CD14-positive monocyte (primary cell): ENCODE data around the gene GPC6. TPM values are rescaled to one million over a fixed set of nuclear protein-coding genes. Genes with fewer than 3 reads are reported as not detected.

Source experiments
- DNase-seq, 3 donors: peaks; one replicate each; pipeline ENCODE4 v3.0.0-alpha.2; 2011 to 2022
- H2AFZ ChIP-seq: 2 replicates; pipeline ENCODE4 v1.6.0; 2012; ENCODE audit warnings: mild to moderate bottlenecking, low read depth, low read length, inconsistent platforms; ENCODE audit not compliant: insufficient read depth, poor library complexity, severe bottlenecking
- H3K27ac ChIP-seq, 2 donors: 1 replicate in 1 of 2; 2 replicates in 1 of 2; pipeline ENCODE4 v1.5.1; 2012 to 2013; ENCODE audit warnings: low read length in 2 of 2, control low read depth in 1 of 2, inconsistent platforms in 1 of 2, low read depth in 1 of 2, mild to moderate bottlenecking in 1 of 2
- H3K27me3 ChIP-seq, 2 donors: one replicate each; pipeline versions ENCODE4 v1.6.0 to v1.6.1; 2011 to 2013; ENCODE audit warnings: low read length in 2 of 2; ENCODE audit not compliant: control insufficient read depth in 2 of 2, insufficient read depth in 2 of 2
- H3K36me3 ChIP-seq, 2 donors: replicated peaks in 1 of 2; 1 replicate in 1 of 2; 2 replicates in 1 of 2; pipeline versions ENCODE4 v1.5.1 to v1.6.1; 2012 to 2013; ENCODE audit warnings: low read length in 2 of 2, control low read depth in 1 of 2, inconsistent platforms in 1 of 2, mild to moderate bottlenecking in 1 of 2; ENCODE audit not compliant: insufficient read depth in 2 of 2, control insufficient read depth in 1 of 2
- H3K4me1 ChIP-seq, 2 donors: 1 replicate in 1 of 2; 2 replicates in 1 of 2; pipeline versions ENCODE4 v1.5.1 to v1.6.1; 2012 to 2013; ENCODE audit warnings: low read length in 2 of 2, control low read depth in 1 of 2, inconsistent platforms in 1 of 2, mild to moderate bottlenecking in 1 of 2, moderate library complexity in 1 of 2; ENCODE audit not compliant: insufficient read depth in 2 of 2, control insufficient read depth in 1 of 2
- H3K4me2 ChIP-seq: replicated peaks from 2 replicates; pipeline ENCODE3; 2012; ENCODE audit warnings: low read length, moderate library complexity, mild to moderate bottlenecking; ENCODE audit not compliant: poor library complexity, severe bottlenecking; ENCODE audit errors: extremely low read depth
- H3K4me3 ChIP-seq, 3 experiments: fragments of 200-600 bp in 1 of 3; sonication (generic) in 1 of 3; replicated peaks in 1 of 3; 1 replicate in 2 of 3; 2 replicates in 1 of 3; pipeline ENCODE4 v1.5.1; 2011 to 2013; ENCODE audit warnings: low read length in 3 of 3, mild to moderate bottlenecking in 3 of 3, control low read depth in 2 of 3, low read depth in 2 of 3, inconsistent platforms in 1 of 3, moderate library complexity in 1 of 3
- H3K79me2 ChIP-seq: 2 replicates; pipeline ENCODE4 v1.6.0; 2012; ENCODE audit warnings: mild to moderate bottlenecking, control low read depth, inconsistent platforms, low read length, moderate library complexity; ENCODE audit not compliant: insufficient read depth
- H3K9ac ChIP-seq: 2 replicates; pipeline ENCODE4 v1.6.0; 2017; ENCODE audit warnings: low read length, mild to moderate bottlenecking; ENCODE audit not compliant: insufficient read depth, poor library complexity, severe bottlenecking
- H3K9me3 ChIP-seq, 2 donors: replicated peaks in 1 of 2; 1 replicate in 1 of 2; 2 replicates in 1 of 2; pipeline versions ENCODE4 v1.5.1 to v1.6.1; 2012 to 2013; ENCODE audit warnings: low read length in 2 of 2, control low read depth in 1 of 2; ENCODE audit not compliant: control insufficient read depth in 1 of 2, insufficient read depth in 1 of 2
- H4K20me1 ChIP-seq: 2 replicates; pipeline ENCODE4 v1.6.0; 2012; ENCODE audit warnings: mild to moderate bottlenecking, low read length, control low read depth, moderate library complexity; ENCODE audit not compliant: insufficient read depth
- H3K27ac Mint-ChIP-seq, 7 donors: one replicate each; pipeline ENCODE4 v1.8.0; 2020; ENCODE audit warnings: mild to moderate bottlenecking in 7 of 7, mixed read lengths in 7 of 7, moderate library complexity in 6 of 7, inconsistent platforms in 2 of 7
- H3K27me3 Mint-ChIP-seq, 3 donors: one replicate each; pipeline ENCODE4 v1.8.0; 2021 to 2022; ENCODE audit warnings: low read depth in 3 of 3, mild to moderate bottlenecking in 3 of 3, mixed read lengths in 3 of 3, moderate library complexity in 3 of 3, inconsistent platforms in 1 of 3
- H3K36me3 Mint-ChIP-seq, 2 donors: one replicate each; pipeline ENCODE4 v1.8.0; 2020; ENCODE audit warnings: mixed read lengths in 2 of 2, inconsistent platforms in 1 of 2, mild to moderate bottlenecking in 1 of 2
- H3K4me1 Mint-ChIP-seq: one replicate; pipeline ENCODE4 v1.8.0; 2020; ENCODE audit warnings: mild to moderate bottlenecking, mixed read lengths
- H3K4me3 Mint-ChIP-seq, 2 donors: one replicate each; pipeline ENCODE4 v1.8.0; 2020; ENCODE audit warnings: mild to moderate bottlenecking in 2 of 2, mixed read lengths in 2 of 2, moderate library complexity in 1 of 2
- H3K9me3 Mint-ChIP-seq, 7 donors: one replicate each; pipeline ENCODE4 v1.8.0; 2020 to 2022; ENCODE audit warnings: mixed read lengths in 7 of 7, mild to moderate bottlenecking in 6 of 7, moderate library complexity in 6 of 7, inconsistent platforms in 2 of 7
- CTCF ChIP-seq: fragments of 200-600 bp; IDR thresholded peaks from one replicate; pipeline ENCODE4 v1.8.0; 2022; ENCODE audit warnings: antibody characterized with exemption, mild to moderate bottlenecking
- WGBS: methylation state at CpG from one replicate; pipeline ENCODE4 v1.1.5; 2013; ENCODE audit warnings: missing lambda C conversion rate; ENCODE audit not compliant: insufficient coverage; 5-methylcytosine and 5-hydroxymethylcytosine counted together
- intact Hi-C, 2 donors: fragments of 100-400 bp; cut with micrococcal nuclease; formaldehyde crosslinking; loops; one replicate each; pipeline versions ENCODE4 v1.15.0 to v1.15.1; 2023
- polyA plus RNA-seq, 3 donors: library from polyadenylated mRNA; depleted of rRNA in 1 of 3; unstranded in 2 of 3; stranded (reverse) in 1 of 3; fragments of 300-500 nt in 2 of 3; fragments of >200 nt in 1 of 3; fragmentation: Illumina TruSeq in 2 of 3; gene quantifications; 1 replicate in 2 of 3; 2 replicates in 1 of 3; pipeline ENCODE4 v1.2.3, GENCODE V29; 2012 to 2021

The GPC6 gene
- polyA plus RNA-seq, 3 donors: not detected

GRCh38 chr13:94298346-94298745, 1071.7 kb downstream of the GPC6 start:
- H3K9ac ChIP-seq: no peak overlapping the region
- H2AFZ ChIP-seq: no peak overlapping the region
- WGBS: 78% methylated on average over 3 of the region's 4 CpGs
- H3K27me3 Mint-ChIP-seq: peaks cover 0 to 2% (median 1%) of the 10 kb centered on the region in 3 donors
- no peaks in the 10 kb centered on the region for H3K9me3 ChIP-seq
- H3K79me2 ChIP-seq: no peaks in the 10 kb centered on the region
- H3K4me2 ChIP-seq: no peak overlapping the region
- peaks cover 0 to 4% (median 1%) of the 10 kb centered on the region in 7 donors for H3K9me3 Mint-ChIP-seq
- no peaks in the 10 kb centered on the region for H4K20me1 ChIP-seq
- H3K27ac ChIP-seq: no peak overlapping the region
- no peaks in the 10 kb centered on the region for H3K4me1 ChIP-seq
- no peak overlapping the region for H3K4me3 ChIP-seq
- H3K36me3 Mint-ChIP-seq: no peaks in the 10 kb centered on the region
- H3K27me3 ChIP-seq: no peaks in the 10 kb centered on the region
- no peak overlapping the region for H3K27ac Mint-ChIP-seq
- TF ChIP-seq CTCF: no peak
- H3K4me1 Mint-ChIP-seq: no peaks in the 10 kb centered on the region
- H3K36me3 ChIP-seq: no peaks in the 10 kb centered on the region
- no peak overlapping the region for H3K4me3 Mint-ChIP-seq
- intact Hi-C loops: no loop called here
- no peak for DNase-seq

GRCh38 chr13:94300401-94300800, 1073.8 kb downstream of the GPC6 start:
- Mint-ChIP-seq H3K4me3 (no peak overlapping the region), H3K27ac (no peak overlapping the region), H3K27me3 (peaks cover 0 to 2% (median 1%) of the 10 kb centered on the region in 3 donors), H3K9me3 (peaks cover 0 to 4% (median 1%) of the 10 kb centered on the region in 7 donors), H3K36me3 (no peaks in the 10 kb centered on the region), H3K4me1 (no peaks in the 10 kb centered on the region)
- H4K20me1 ChIP-seq: no peaks in the 10 kb centered on the region
- H3K4me2 ChIP-seq: no peak overlapping the region
- DNase-seq: no peak
- H3K27ac ChIP-seq: no peak overlapping the region
- H3K27me3 ChIP-seq: no peaks in the 10 kb centered on the region
- no peak overlapping the region for H3K9ac ChIP-seq
- WGBS: no CpG with 5 or more reads among the region's 4 CpGs
- intact Hi-C loops: no loop called here
- H3K79me2 ChIP-seq: no peaks in the 10 kb centered on the region
- H3K36me3 ChIP-seq: no peaks in the 10 kb centered on the region
- H2AFZ ChIP-seq: no peak overlapping the region
- no peaks in the 10 kb centered on the region for H3K4me1 ChIP-seq
- no peak overlapping the region for H3K4me3 ChIP-seq
- TF ChIP-seq CTCF: no peak
- H3K9me3 ChIP-seq: no peaks in the 10 kb centered on the region
